ENCODE results near the gene TRIB2.

Gene TRIB2

DNA sequence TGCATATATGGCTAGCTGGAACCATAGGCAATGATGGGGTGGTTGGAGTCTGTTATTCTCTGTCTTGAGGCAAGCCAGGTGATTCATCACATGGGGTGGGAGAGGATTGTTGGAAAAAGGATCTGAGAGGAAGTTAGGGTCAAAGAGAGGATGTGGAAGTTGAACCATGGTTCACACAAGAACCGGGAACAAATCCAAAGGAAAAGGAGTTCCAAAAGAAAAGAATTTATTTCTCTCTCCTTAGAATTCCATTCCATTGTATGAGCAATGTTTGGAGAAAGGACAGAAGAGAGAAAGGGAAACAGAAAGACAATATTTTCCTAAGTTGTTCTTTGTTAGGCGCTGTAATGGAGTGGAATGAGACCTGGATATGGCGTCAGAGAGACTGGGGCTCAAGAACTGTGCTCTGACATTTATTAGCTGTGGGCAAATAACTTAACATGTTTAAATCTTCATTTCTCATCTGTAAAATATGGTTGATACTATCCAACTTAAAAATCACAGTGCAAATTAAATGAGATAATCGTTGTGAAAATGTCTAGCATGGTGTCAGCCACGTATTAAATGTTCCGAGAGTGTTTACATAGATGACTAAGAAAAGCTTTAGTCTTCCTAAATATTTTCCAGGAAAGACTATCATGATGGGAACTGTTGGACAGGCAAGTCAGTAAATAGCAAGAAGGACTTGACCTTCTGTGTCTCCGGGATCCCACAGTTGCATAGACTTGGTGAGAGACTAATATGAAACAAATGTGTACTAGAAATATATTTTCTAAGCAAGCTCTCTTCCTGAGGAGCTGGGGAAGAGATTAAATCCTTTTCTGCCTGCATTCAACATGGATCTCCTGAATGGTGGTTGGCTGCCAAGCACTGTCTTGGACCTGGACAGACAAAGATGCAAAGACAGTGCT lies 71.4 kb downstream of the TRIB2 start:
- no peak for DNase-seq

DNA sequence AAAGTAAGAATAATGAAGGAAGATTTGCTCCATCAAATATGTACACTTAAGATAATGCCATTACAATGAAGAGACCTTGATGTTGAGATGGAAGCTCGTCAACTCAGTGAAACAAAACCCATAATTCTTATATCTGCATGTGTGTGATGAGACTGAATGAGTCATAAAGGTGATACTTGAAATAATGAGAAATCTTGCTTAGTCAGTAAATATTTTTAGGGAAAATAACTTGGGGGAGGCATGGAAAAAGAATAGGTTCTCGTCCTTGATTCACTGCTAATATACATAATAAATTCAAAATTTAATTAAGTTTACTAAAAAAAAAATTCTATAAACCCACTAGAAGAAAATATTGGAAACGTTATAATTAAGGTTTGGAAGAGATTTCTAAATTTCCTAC lies 75.2 kb downstream of the TRIB2 start:
- no peak for DNase-seq

All from NCI-H526 (cell line).